SK-N-SH (cell line): Measurements from ENCODE around the gene AHCY. TPM values are rescaled to one million over a fixed set of nuclear protein-coding genes. Genes with fewer than 3 reads are reported as not detected.

ENCODE experiments used
- CTCF ChIA-PET: fragments of 300-600, 350-600 bp; formaldehyde crosslinking; extraction: SDS; loops from one replicate; lab custom pipeline; 2021; lab: Yijun Ruan, JAX
- POLR2A ChIA-PET: fragments of 350-600 bp; sonication (Branson Sonifier 250); formaldehyde crosslinking; extraction: SDS; loops from one replicate; lab custom pipeline; 2020; ENCODE audit warnings: antibody characterized with exemption, inconsistent platforms; lab: Yijun Ruan, JAX
- DNase-seq: peaks from one replicate; pipeline ENCODE4 v3.0.0; 2012
- H2AFZ ChIP-seq: fragments of 200-600 bp; sonication (generic); 2 replicates; pipeline ENCODE4 v1.8.1; 2016; ENCODE audit warnings: antibody characterized with exemption, mild to moderate bottlenecking, low read depth
- H3F3A ChIP-seq: fragments of 200-600 bp; sonication (generic); replicated peaks from 2 replicates; pipeline ENCODE3; 2016; ENCODE audit warnings: antibody characterized with exemption, mild to moderate bottlenecking; ENCODE audit not compliant: insufficient read depth
- H3K27ac ChIP-seq, 2 experiments: fragments of 200-500 bp in 1 of 2; fragments of 200-600 bp in 1 of 2; sonication (Bioruptor generic) in 1 of 2; sonication (generic), shearing (Covaris generic) in 1 of 2; 2 replicates each; pipeline versions ENCODE4 v1.5.1 to v1.6.1; 2014 to 2016; ENCODE audit warnings: low read depth in 2 of 2, inconsistent platforms in 1 of 2, low read length in 1 of 2, mild to moderate bottlenecking in 1 of 2, mixed read lengths in 1 of 2
- H3K27me3 ChIP-seq: fragments of 200-600 bp; sonication (generic), shearing (Covaris generic); 2 replicates; pipeline ENCODE4 v1.6.1; 2016; ENCODE audit warnings: mixed run types; ENCODE audit not compliant: insufficient read depth
- H3K36me3 ChIP-seq, 2 experiments: fragments of 200-500 bp in 1 of 2; fragments of 200-600 bp in 1 of 2; sonication (Bioruptor generic) in 1 of 2; sonication (generic) in 1 of 2; replicated peaks in 1 of 2; 2 replicates each; pipeline versions ENCODE3 to v1.5.1; 2014 to 2016; ENCODE audit warnings: low read length in 1 of 2, mild to moderate bottlenecking in 1 of 2; ENCODE audit not compliant: insufficient read depth in 2 of 2, control insufficient read depth in 1 of 2
- H3K4me1 ChIP-seq, 2 experiments: fragments of 200-500 bp in 1 of 2; fragments of 200-600 bp in 1 of 2; sonication (Bioruptor generic) in 1 of 2; sonication (generic), shearing (Covaris generic) in 1 of 2; 2 replicates each; pipeline versions ENCODE4 v1.5.1 to v1.6.1; 2014 to 2016; ENCODE audit warnings: low read depth in 1 of 2, low read length in 1 of 2, mixed run types in 1 of 2; ENCODE audit not compliant: insufficient read depth in 2 of 2, control insufficient read depth in 1 of 2
- H3K4me2 ChIP-seq: fragments of 200-600 bp; sonication (generic), shearing (Covaris generic); 2 replicates; pipeline ENCODE4 v1.6.1; 2017; ENCODE audit warnings: mixed run types
- H3K4me3 ChIP-seq, 2 experiments: fragments of 200-500 bp in 1 of 2; fragments of 200-600 bp in 1 of 2; sonication (Bioruptor generic) in 1 of 2; sonication (generic), shearing (Covaris generic) in 1 of 2; 2 replicates each; pipeline versions ENCODE4 v1.5.1 to v1.8.1; 2014 to 2016; ENCODE audit warnings: low read depth in 2 of 2, inconsistent platforms in 1 of 2, low read length in 1 of 2, mild to moderate bottlenecking in 1 of 2, mixed read lengths in 1 of 2, moderate library complexity in 1 of 2
- H3K79me2 ChIP-seq: fragments of 200-600 bp; sonication (generic); 2 replicates; pipeline ENCODE4 v1.8.1; 2017; ENCODE audit warnings: mild to moderate bottlenecking; ENCODE audit not compliant: insufficient read depth
- H3K9ac ChIP-seq: fragments of 200-600 bp; sonication (generic); 2 replicates; pipeline ENCODE4 v1.6.1; 2017; ENCODE audit warnings: mixed run types
- H3K9me2 ChIP-seq: fragments of 200-600 bp; sonication (generic); 2 replicates; pipeline ENCODE4 v1.6.1; 2017; ENCODE audit warnings: mixed run types
- H3K9me3 ChIP-seq: fragments of 200-600 bp; sonication (generic); 2 replicates; pipeline ENCODE4 v1.6.1; 2017; ENCODE audit warnings: mixed run types, mild to moderate bottlenecking, moderate library complexity
- H4K20me1 ChIP-seq: fragments of 200-600 bp; sonication (generic); 2 replicates; pipeline ENCODE4 v1.6.1; 2017; ENCODE audit warnings: mild to moderate bottlenecking, mixed run types; ENCODE audit not compliant: insufficient read depth
- EZH2phosphoT487 ChIP-seq: fragments of 200-600 bp; sonication (generic); IDR thresholded peaks from 2 replicates; pipeline ENCODE4 v1.6.1; 2017; ENCODE audit warnings: low read depth, mixed run types, mild to moderate bottlenecking, antibody characterized with exemption, moderate library complexity, borderline replicate concordance
- FOSL2 ChIP-seq: IDR thresholded peaks from 2 replicates; pipeline ENCODE4 v1.4.0; 2012; ENCODE audit warnings: low read depth, mild to moderate bottlenecking, moderate library complexity, borderline replicate concordance
- GABPA ChIP-seq: IDR thresholded peaks from 2 replicates; pipeline ENCODE4 v1.4.0; 2012; ENCODE audit warnings: low read depth, mild to moderate bottlenecking
- JUND ChIP-seq: IDR thresholded peaks from 2 replicates; pipeline ENCODE4 v1.4.0; 2012
- POLR2AphosphoS5 ChIP-seq: IDR thresholded peaks from 2 replicates; pipeline ENCODE4 v1.6.1; 2012; ENCODE audit warnings: low read depth, low read length
- RCOR1 ChIP-seq: fragments of 150-350 bp; IDR thresholded peaks from 2 replicates; pipeline ENCODE4 v1.6.1; 2017; ENCODE audit warnings: antibody characterized with exemption, low read length
- RFX5 ChIP-seq: IDR thresholded peaks from 2 replicates; pipeline ENCODE4 v1.6.1; 2012; ENCODE audit warnings: mild to moderate bottlenecking, improper control_type of control experiment, low read length
- RXRA ChIP-seq: IDR thresholded peaks from 2 replicates; pipeline ENCODE4 v1.4.0; 2012; ENCODE audit warnings: low read depth, mild to moderate bottlenecking, borderline replicate concordance
- SIN3A ChIP-seq: IDR thresholded peaks from 2 replicates; pipeline ENCODE4 v1.6.1; 2012; ENCODE audit warnings: low read depth, mild to moderate bottlenecking, low read length, moderate library complexity, borderline replicate concordance
- YY1 ChIP-seq: IDR thresholded peaks from 2 replicates; pipeline ENCODE4 v1.4.0; 2012; ENCODE audit warnings: low read depth, mild to moderate bottlenecking
- WGBS: methylation state at CpG from one replicate; pipeline ENCODE4 v1.1.6; 2017; ENCODE audit warnings: low lambda C conversion rate; 5-methylcytosine and 5-hydroxymethylcytosine counted together
- polyA plus RNA-seq, 3 experiments: library from polyadenylated mRNA; depleted of rRNA; stranded (reverse); fragments of >200 nt; gene quantifications; 2 replicates each; pipeline ENCODE4 v1.2.3, GENCODE V29; 2012
- TF ChIP-seq, protein P1 (sequence below): fragments of 200-600 bp; sonication (generic); IDR thresholded peaks from 2 replicates; pipeline ENCODE4 v1.6.1; 2017; ENCODE audit warnings: antibody characterized with exemption, mild to moderate bottlenecking, moderate library complexity
- TF ChIP-seq, protein P2 (sequence below): fragments of 150-350 bp; IDR thresholded peaks from 2 replicates; pipeline ENCODE4 v1.6.1; 2016; ENCODE audit warnings: mild to moderate bottlenecking, low read depth, low read length
- TF ChIP-seq, protein P3 (sequence below): IDR thresholded peaks from 2 replicates; pipeline ENCODE4 v1.4.0; 2012; ENCODE audit warnings: low read depth, borderline replicate concordance

AHCY gene
- polyA plus RNA-seq, 1 of the 3 experiments (the other 2 are of a cell fraction) = 196 TPM

DNA sequence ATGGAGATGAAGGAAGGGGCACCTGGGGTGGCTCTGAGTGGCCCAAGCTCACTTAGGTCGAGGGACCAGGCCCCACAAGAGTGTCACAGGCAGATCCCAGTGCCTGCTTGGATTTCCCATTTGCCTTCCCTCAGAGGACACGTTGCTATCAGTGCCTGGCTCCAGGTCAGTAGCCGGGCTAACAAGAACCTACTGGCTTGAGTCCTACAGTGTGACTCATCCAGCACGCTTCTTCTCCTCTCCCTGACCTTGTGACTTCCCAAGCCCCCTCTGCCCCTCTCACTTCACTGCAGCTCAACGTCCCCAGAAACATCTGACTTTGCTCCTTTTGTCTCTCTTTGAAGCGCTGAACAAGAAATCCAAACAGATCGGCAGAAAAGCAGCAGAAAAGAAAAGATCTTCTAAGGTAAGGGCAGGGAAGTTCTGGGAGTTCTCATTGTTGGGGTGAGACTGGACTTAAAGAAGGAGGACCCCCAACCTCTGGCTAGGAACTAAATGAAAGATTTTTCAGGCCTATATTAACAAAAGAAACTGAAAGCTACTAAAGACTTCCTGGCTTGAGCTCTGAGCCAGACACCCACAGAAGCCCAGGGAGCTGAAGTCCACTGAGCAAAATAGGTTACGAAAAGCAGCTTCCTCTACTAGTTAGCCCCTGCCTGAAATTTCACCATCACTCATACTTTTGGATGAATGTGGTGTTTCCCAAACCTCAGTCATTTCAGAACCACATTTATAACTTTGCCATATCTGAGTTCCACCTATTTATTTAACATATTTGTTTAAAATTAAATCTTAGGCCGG, 40.5 kb downstream of the AHCY start:
- no peak for DNase-seq
- no peak overlapping the region for H3K4me3 ChIP-seq
- TF ChIP-seq POLR2AphosphoS5 (no peak), RXRA (no peak), SIN3A (no peak), YY1 (no peak), JUND (no peak), FOSL2 (no peak), RCOR1 (no peak)
- TF ChIP-seq, protein P1, sequence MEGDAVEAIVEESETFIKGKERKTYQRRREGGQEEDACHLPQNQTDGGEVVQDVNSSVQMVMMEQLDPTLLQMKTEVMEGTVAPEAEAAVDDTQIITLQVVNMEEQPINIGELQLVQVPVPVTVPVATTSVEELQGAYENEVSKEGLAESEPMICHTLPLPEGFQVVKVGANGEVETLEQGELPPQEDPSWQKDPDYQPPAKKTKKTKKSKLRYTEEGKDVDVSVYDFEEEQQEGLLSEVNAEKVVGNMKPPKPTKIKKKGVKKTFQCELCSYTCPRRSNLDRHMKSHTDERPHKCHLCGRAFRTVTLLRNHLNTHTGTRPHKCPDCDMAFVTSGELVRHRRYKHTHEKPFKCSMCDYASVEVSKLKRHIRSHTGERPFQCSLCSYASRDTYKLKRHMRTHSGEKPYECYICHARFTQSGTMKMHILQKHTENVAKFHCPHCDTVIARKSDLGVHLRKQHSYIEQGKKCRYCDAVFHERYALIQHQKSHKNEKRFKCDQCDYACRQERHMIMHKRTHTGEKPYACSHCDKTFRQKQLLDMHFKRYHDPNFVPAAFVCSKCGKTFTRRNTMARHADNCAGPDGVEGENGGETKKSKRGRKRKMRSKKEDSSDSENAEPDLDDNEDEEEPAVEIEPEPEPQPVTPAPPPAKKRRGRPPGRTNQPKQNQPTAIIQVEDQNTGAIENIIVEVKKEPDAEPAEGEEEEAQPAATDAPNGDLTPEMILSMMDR = no peak
- H3K27ac ChIP-seq = no peak overlapping the region
- 77% methylated on average over 8 of the region's 9 CpGs for WGBS
- H3K36me3 ChIP-seq = no peaks in the 10 kb centered on the region
- H3K9me2 ChIP-seq = no peaks in the 10 kb centered on the region
- no peak overlapping the region for H3K4me2 ChIP-seq
- H2AFZ ChIP-seq = no peak overlapping the region
- no peak overlapping the region for H3K9ac ChIP-seq
- CTCF ChIA-PET = interaction anchor here (1.0 to 2.1 kb wide), 2 partner anchors 14 to 50 kb away, joined by 3 to 6 read pairs; no protein-coding TSS in a partner anchor
- no peaks in the 10 kb centered on the region for H3K4me1 ChIP-seq
- POLR2A ChIA-PET = no interaction called here
- H3K79me2 ChIP-seq = no peaks in the 10 kb centered on the region
- peaks cover 7% of the 10 kb centered on the region for H3F3A ChIP-seq
- no peaks in the 10 kb centered on the region for H3K27me3 ChIP-seq
- H3K9me3 ChIP-seq = no peaks in the 10 kb centered on the region
- no peaks in the 10 kb centered on the region for H4K20me1 ChIP-seq

DNA sequence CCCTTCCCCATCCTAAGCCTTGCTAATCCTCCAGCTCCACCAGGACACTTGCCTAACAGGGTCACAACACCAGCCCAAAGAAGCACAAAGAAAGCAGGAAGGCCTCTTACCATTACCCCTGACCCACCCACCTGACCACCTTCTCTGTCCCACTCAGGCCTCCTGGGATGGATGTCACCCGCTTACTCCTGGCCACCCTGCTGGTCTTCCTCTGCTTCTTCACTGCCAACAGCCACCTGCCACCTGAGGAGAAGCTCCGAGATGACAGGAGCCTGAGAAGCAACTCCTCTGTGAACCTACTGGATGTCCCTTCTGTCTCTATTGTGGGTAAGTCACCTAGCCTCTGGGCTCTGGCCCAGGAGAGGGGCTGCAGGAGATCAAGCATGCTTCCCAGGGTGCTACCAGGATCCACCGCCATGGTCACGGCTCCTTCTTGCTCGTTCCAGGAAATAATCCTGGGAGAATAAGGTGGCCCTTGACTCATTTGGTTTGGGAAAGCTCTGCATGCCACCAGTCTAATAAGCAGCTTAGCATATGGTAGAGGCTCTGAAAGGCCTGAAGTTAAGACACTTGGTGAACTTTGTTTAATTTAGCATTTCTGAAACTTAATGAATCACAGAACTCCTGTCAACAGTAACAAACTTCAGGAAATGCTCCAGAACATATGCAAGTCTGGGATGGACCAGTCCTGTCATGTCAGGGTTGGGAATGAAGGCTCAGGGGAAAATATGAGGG, 42.8 kb downstream of the AHCY start:
- Histone ChIP-seq H3K9me2 (no peaks in the 10 kb centered on the region), H4K20me1 (no peaks in the 10 kb centered on the region), H3K27ac (no peak overlapping the region)
- POLR2A ChIA-PET = no interaction called here
- TF ChIP-seq GABPA (no peak), RFX5 (no peak), JUND (no peak), EZH2phosphoT487 (no peak)
- TF ChIP-seq, protein P2, sequence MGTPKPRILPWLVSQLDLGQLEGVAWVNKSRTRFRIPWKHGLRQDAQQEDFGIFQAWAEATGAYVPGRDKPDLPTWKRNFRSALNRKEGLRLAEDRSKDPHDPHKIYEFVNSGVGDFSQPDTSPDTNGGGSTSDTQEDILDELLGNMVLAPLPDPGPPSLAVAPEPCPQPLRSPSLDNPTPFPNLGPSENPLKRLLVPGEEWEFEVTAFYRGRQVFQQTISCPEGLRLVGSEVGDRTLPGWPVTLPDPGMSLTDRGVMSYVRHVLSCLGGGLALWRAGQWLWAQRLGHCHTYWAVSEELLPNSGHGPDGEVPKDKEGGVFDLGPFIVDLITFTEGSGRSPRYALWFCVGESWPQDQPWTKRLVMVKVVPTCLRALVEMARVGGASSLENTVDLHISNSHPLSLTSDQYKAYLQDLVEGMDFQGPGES = no peak
- TF ChIP-seq, protein P3, sequence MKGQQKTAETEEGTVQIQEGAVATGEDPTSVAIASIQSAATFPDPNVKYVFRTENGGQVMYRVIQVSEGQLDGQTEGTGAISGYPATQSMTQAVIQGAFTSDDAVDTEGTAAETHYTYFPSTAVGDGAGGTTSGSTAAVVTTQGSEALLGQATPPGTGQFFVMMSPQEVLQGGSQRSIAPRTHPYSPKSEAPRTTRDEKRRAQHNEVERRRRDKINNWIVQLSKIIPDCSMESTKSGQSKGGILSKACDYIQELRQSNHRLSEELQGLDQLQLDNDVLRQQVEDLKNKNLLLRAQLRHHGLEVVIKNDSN = no peak
- TF ChIP-seq, all 33 proteins: peak for 0
- no peak overlapping the region for H3K4me3 ChIP-seq
- 93% methylated on average over 4 of the region's 5 CpGs for WGBS
- no peak overlapping the region for H3K9ac ChIP-seq
- H3K36me3 ChIP-seq = no peaks in the 10 kb centered on the region
- peaks cover 5% of the 10 kb centered on the region for H3F3A ChIP-seq
- no peak for DNase-seq
- H3K79me2 ChIP-seq = no peaks in the 10 kb centered on the region
- no peaks in the 10 kb centered on the region for H3K9me3 ChIP-seq
- H3K4me2 ChIP-seq = no peak overlapping the region
- H3K27me3 ChIP-seq = no peaks in the 10 kb centered on the region
- CTCF ChIA-PET = no interaction called here
- H2AFZ ChIP-seq = no peak overlapping the region
- no peaks in the 10 kb centered on the region for H3K4me1 ChIP-seq
